ENCODE data around the gene EHD4.

DNA sequence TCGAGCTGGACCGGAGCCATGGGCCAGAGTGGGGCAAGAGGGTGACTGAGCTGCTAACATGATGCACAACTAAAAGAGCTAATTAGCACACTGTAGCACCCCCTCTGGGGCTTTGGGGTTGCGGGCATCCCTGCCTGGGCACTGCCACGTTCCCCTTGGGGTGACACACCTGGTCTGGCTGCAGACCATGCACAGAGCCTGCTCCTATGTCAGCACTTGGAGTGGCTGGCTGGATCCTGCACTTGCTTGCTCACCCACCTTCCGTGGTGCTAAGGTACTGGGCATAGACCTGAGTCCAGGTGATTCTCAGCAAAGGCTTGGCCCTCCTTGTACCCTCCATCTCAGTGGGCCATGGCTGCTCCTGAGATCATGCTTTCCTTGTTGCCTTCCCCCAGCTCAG is 65.7 kb downstream of the EHD4 start:
- TF ChIP-seq, protein P1, sequence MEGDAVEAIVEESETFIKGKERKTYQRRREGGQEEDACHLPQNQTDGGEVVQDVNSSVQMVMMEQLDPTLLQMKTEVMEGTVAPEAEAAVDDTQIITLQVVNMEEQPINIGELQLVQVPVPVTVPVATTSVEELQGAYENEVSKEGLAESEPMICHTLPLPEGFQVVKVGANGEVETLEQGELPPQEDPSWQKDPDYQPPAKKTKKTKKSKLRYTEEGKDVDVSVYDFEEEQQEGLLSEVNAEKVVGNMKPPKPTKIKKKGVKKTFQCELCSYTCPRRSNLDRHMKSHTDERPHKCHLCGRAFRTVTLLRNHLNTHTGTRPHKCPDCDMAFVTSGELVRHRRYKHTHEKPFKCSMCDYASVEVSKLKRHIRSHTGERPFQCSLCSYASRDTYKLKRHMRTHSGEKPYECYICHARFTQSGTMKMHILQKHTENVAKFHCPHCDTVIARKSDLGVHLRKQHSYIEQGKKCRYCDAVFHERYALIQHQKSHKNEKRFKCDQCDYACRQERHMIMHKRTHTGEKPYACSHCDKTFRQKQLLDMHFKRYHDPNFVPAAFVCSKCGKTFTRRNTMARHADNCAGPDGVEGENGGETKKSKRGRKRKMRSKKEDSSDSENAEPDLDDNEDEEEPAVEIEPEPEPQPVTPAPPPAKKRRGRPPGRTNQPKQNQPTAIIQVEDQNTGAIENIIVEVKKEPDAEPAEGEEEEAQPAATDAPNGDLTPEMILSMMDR (tag by site-specific recombination; IDR thresholded peaks at IDR 0.05) = no peak
- TF ChIP-seq, protein P2, sequence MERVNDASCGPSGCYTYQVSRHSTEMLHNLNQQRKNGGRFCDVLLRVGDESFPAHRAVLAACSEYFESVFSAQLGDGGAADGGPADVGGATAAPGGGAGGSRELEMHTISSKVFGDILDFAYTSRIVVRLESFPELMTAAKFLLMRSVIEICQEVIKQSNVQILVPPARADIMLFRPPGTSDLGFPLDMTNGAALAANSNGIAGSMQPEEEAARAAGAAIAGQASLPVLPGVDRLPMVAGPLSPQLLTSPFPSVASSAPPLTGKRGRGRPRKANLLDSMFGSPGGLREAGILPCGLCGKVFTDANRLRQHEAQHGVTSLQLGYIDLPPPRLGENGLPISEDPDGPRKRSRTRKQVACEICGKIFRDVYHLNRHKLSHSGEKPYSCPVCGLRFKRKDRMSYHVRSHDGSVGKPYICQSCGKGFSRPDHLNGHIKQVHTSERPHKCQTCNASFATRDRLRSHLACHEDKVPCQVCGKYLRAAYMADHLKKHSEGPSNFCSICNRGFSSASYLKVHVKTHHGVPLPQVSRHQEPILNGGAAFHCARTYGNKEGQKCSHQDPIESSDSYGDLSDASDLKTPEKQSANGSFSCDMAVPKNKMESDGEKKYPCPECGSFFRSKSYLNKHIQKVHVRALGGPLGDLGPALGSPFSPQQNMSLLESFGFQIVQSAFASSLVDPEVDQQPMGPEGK (tag by site-specific recombination; IDR thresholded peaks at IDR 0.05) = no peak
- TF ChIP-seq ZNF274 (IDR thresholded peaks at IDR 0.05; ENCODE audit: low read length) (no peak), ZNF274 (tag by site-specific recombination; IDR thresholded peaks at IDR 0.05; ENCODE audit: borderline replicate concordance) (no peak), IKZF3 (tag by site-specific recombination; IDR thresholded peaks at IDR 0.05) (no peak), ZNF138 (tag by site-specific recombination; IDR thresholded peaks at IDR 0.05; ENCODE audit: borderline replicate concordance) (no peak), SP7 (tag by site-specific recombination; IDR thresholded peaks at IDR 0.05) (no peak), ZNF140 (tag by site-specific recombination; IDR thresholded peaks at IDR 0.05) (no peak), ZNF670 (tag by site-specific recombination; IDR thresholded peaks at IDR 0.05; ENCODE audit: low read depth) (no peak), KLF9 (tag by site-specific recombination; IDR thresholded peaks at IDR 0.05; ENCODE audit: low read depth) (no peak), FEZF1 (tag by site-specific recombination; IDR thresholded peaks at IDR 0.05) (no peak), SP2 (tag by site-specific recombination; IDR thresholded peaks at IDR 0.05) (no peak)
- TF ChIP-seq, protein P3, sequence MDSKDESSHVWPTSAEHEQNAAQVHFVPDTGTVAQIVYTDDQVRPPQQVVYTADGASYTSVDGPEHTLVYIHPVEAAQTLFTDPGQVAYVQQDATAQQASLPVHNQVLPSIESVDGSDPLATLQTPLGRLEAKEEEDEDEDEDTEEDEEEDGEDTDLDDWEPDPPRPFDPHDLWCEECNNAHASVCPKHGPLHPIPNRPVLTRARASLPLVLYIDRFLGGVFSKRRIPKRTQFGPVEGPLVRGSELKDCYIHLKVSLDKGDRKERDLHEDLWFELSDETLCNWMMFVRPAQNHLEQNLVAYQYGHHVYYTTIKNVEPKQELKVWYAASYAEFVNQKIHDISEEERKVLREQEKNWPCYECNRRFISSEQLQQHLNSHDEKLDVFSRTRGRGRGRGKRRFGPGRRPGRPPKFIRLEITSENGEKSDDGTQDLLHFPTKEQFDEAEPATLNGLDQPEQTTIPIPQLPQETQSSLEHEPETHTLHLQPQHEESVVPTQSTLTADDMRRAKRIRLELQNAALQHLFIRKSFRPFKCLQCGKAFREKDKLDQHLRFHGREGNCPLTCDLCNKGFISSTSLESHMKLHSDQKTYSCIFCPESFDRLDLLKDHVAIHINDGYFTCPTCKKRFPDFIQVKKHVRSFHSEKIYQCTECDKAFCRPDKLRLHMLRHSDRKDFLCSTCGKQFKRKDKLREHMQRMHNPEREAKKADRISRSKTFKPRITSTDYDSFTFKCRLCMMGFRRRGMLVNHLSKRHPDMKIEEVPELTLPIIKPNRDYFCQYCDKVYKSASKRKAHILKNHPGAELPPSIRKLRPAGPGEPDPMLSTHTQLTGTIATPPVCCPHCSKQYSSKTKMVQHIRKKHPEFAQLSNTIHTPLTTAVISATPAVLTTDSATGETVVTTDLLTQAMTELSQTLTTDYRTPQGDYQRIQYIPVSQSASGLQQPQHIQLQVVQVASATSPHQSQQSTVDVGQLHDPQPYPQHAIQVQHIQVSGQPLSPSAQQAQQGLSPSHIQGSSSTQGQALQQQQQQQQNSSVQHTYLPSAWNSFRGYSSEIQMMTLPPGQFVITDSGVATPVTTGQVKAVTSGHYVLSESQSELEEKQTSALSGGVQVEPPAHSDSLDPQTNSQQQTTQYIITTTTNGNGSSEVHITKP (tag by site-specific recombination; IDR thresholded peaks at IDR 0.05) = no peak
- TF ChIP-seq, protein P4, sequence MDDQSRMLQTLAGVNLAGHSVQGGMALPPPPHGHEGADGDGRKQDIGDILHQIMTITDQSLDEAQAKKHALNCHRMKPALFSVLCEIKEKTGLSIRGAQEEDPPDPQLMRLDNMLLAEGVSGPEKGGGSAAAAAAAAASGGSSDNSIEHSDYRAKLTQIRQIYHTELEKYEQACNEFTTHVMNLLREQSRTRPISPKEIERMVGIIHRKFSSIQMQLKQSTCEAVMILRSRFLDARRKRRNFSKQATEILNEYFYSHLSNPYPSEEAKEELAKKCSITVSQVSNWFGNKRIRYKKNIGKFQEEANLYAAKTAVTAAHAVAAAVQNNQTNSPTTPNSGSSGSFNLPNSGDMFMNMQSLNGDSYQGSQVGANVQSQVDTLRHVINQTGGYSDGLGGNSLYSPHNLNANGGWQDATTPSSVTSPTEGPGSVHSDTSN (CRISPR knock-in tag; IDR thresholded peaks at IDR 0.05) = no peak

Data from HEK293 (cell line).